HuH-7.5 (cell line): ENCODE measurements around the gene LCOR.

ENCODE experiments used
- DNase-seq: peaks from one replicate; pipeline ENCODE4 v3.0.0; 2011; ENCODE audit warnings: low spot score

Gene LCOR

DNA sequence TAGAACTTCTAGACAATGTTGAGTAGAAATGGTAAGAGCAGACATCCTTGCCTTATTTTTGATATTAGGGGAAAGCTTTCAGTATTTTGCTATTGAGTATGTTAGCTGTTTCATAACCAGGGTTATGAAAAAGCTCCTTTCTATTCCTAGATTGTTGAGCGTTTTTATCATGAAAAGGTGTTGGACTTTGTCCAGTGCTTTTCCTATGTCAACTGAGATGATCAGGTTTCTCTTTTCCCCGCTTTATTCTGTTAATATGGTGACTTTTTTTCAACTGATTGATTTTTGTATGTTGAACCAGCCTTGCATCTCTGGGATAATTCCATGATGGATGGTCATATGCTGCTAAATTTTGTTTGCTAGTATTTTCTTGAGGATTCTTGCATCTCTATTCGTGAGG lies 58.5 kb downstream of the LCOR start:
- no peak for DNase-seq

DNA sequence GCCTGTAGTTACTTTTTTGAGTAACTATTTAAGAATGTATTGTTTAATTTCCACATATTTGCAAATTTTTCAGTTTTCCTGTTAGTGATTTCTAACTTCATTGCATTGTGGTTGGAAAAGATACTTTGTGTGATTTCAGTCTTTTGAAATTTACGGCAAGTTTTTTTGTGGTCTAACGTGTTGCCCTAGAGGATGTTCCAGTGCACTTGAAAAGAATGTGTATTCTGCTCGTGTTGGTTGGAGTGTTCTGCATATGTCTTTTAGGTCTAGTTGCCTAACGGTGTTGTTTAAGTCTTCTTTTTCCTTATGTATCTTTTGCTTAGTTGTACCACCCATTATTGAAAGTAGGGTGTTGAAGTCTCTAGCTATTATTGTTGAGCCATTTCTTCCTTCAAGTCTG lies 59.7 kb downstream of the LCOR start:
- no peak for DNase-seq

DNA sequence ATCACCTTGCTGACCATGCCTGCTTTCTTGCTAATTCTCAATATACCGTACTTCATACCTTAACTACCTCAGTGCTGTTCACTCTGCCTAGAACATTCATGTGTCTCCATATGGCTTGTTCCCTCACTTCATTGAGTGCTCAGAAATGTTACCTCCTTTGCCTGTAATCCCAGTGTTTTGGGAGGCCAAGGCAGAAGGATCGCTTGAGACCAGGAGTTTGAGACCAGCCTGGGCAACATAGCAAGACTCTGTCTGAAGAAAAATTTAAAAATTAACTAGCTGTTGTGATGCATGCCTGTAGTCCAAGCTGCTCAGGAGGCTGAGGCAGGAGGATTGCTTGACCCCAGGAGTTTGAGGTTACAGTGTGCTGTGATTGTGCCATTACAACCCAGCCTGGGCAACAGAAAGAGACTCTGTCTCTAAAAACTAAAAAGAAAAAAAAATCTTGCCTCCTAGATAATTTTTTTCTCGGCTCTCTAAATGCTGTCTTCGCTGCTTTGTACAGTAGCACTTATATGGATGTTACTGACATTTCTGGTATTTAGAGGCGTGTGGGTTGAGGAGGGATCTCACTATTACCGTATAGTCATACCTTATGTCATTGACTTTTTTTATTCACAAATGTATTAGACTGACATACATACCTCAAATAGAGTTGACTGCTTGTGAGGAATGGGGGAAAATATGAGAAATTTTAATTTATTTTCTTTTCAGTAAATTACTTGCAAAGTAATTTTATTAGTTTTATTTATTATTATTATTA lies 63.7 kb downstream of the LCOR start:
- DNase-seq, result no peak

DNA sequence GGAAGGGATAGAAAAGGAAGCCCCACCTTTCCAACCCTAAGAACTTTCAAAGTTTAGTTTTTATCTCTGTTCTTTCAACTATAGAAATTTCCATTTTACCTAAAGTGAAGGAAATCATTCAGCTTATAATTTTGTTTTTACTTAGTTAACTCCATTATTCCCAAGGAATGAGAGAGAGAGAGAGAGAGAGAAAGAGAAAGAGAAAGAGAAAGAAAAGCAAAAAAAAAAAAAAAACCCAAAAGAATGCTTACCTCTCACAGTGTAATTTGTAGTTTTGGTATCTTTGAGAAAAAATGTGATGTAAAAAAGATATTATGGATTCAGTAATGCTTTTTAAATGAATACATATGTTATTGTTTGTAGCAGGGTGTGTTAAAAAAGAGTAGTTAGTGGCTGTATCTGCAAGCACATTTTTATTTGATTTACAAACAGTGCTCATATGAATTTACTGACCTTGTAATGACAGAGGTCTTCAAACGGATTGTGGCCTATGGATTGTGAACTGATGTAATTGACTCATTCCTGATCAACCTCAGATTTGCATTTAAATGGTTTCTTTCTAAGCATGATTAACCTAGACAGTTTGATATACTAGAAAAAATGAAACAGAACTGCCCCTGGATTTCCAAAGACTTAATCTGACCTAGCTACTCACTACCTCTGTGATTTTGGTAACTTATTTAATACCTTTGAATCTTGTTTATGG lies 64.9 kb downstream of the LCOR start:
- no peak for DNase-seq

- no peak for DNase-seq
Measured at GRCh38 chr10:96902117-96902516, 70.0 kb downstream of the LCOR start.

DNA sequence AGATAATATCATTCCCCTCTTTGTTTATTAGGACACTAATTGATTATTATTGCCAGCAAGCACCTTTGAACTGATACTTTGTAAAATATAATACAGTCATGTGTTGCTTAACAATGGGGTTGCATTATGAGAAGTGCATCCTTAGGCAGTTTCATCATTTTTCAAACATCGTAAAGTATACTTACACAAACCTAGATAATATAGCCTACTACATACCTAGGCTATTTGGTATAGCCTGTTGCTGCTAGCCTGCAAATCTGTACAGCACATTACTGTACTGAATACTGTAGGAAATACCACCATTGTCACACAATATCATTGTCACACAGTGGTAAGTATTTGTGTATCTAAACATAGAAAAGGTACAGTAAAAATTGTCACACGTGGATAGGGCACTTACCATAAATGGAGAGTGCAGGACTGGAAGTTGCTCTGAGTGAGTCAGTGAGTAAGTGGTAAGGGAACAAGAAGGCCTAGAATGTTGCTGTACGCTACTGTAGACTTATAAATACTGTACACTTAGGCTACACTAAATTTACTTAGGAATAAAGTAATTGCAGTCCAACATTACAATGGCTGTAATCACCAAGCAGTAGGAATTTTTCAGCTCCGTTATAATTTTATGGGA lies 70.7 kb downstream of the LCOR start:
- DNase-seq, result no peak

DNA sequence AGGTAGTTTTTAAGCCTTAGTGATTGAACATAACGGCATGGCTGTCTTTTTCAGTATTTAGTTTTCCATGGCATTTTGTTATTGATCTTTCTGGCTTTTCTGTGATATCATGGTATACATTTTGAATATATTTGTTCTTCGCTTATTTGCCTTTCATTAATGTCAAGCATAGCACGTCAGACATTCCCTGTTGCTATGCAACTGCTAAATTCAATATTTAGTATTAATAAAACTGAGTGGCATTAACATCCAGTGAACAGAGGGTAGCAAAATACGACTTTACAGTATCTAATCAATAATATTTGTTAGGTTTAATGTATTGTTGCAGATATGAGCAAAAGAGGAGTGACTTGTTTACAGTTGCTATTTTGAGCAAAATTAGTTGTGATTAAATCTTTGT lies 72.5 kb downstream of the LCOR start:
- DNase-seq, result no peak

- peak; percentile 23 for DNase-seq
Measured at GRCh38 chr10:96906864-96907263, 74.8 kb downstream of the LCOR start.

DNA sequence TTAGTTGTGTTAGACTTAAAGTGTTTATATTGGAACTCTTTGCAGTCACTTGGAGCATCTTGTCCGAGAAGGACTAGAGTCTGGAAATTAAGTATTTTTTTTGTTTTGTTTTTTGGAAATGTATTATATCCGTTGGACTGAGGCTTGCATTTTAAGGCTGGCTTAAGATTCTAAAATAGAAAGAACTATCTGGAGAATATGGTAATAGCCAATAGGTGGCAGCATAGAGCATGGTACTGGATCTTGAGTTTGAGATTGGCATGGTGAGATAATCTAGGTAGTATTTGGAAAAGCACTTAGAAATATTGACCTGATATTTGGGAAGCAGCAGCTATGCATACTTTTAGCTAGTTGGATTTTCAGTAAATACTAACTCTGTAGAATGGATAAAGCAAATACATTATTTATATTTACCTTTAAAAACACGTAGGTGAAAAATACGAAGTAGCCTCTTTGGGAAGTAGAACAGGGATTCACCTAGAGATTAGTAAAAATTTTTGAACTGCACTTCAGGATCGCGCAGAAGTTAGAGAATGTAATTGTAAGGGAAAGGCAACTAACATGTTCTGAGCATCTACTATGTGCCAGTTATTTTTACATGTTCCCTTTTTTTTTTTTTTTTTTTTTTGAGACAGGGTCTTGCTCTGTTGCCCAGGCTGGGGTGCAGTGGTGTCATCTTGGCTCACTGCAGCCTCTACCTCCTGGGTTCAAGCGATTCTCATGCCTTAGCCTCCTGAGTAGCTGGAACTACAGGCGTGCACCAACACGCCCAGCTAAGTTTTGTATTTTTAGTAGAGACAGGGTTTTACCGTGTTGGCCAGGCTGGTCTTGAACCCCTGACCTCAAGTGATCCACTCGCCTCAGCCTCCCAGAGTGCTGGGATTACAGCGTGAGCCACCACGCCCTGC lies 78.6 kb downstream of the LCOR start:
- DNase-seq, result peak; percentile 43

GRCh38 chr10:96912405-96912804 lies 80.3 kb downstream of the LCOR start:
- DNase-seq, result no peak

GRCh38 chr10:96913906-96914305 lies 81.8 kb downstream of the LCOR start:
- DNase-seq, result no peak

GRCh38 chr10:96917628-96918027 lies 85.5 kb downstream of the LCOR start:
- no peak for DNase-seq

GRCh38 chr10:96918214-96919002 lies 86.3 kb downstream of the LCOR start:
- DNase-seq, result no peak

GRCh38 chr10:96919785-96920430 lies 87.8 kb downstream of the LCOR start:
- DNase-seq, result no peak

GRCh38 chr10:96921655-96922054 lies 89.6 kb downstream of the LCOR start:
- no peak for DNase-seq

GRCh38 chr10:96922978-96923948 lies 91.2 kb downstream of the LCOR start:
- no peak for DNase-seq

DNA sequence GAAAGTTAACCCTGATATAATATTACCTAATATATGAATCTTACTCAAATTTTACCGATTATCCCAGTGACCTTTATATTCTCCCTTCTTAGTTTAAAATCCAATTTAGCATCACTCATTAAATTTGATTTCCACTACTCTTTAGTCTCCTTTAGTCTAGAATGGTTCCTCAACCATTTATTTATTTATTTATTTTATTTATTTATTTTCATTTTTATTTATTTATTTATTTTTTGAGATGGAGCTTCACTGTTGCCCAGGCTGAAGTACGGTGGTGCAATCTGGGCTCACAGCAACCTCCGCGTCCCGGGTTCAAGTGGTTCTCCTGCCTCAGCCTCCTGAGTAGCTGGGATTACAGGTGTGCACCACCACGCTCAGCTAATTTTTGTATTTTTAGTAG lies 92.8 kb downstream of the LCOR start:
- DNase-seq, result no peak

DNA sequence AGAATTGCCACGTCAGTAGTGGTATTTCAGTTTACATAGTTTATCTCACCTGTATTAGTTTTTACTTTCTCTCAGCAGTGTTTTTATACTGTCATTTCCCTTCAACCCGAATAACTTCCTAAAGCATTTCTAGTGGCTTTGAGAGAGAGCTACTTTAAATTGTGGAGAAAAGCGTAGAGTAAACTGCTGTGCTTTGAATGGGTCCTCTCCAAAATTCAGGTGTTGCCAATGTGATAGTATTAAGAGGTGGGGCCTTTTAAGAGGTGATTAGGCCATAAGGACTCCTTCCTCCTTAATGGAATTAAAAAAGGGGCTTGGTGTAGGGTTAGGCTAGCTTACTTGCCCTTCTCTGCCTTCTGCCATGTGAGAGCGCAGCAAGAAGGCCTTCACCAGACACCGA lies 98.4 kb downstream of the LCOR start:
- DNase-seq, result no peak

GRCh38 chr10:96935148-96935547 lies 103.0 kb downstream of the LCOR start:
- no peak for DNase-seq

GRCh38 chr10:96935810-96936209 lies 103.7 kb downstream of the LCOR start:
- no peak for DNase-seq
